ENCODE measurements around the gene SMPD4.
"Not testable (repeated sequence)": the region's sequence is repeated elsewhere in the genome, so short reads cannot be mapped to it uniquely, and the experiment has no call there.

SMPD4 gene

GRCh38 chr2:130139331-130140280 is 41.8 kb downstream of the SMPD4 start:
- not testable (repeated sequence) for DNase-seq (ENCODE audit: low read depth)

GRCh38 chr2:130138841-130139251 is 42.6 kb downstream of the SMPD4 start:
- not testable (repeated sequence) for DNase-seq (ENCODE audit: low read depth)

GRCh38 chr2:130138326-130138725 is 43.1 kb downstream of the SMPD4 start:
- DNase-seq (ENCODE audit: low read depth), result not testable (repeated sequence)

- not testable (repeated sequence) for DNase-seq (ENCODE audit: low read depth)
Measured at GRCh38 chr2:130137118-130137517, 44.3 kb downstream of the SMPD4 start.

- not testable (repeated sequence) for DNase-seq (ENCODE audit: low read depth)
Measured at GRCh38 chr2:130136546-130136945, 44.9 kb downstream of the SMPD4 start.

GRCh38 chr2:130135692-130136541 is 45.5 kb downstream of the SMPD4 start:
- no peak for DNase-seq (ENCODE audit: low read depth)

- DNase-seq (ENCODE audit: low read depth), result not testable (repeated sequence)
Measured at GRCh38 chr2:130129120-130129829, 52.1 kb downstream of the SMPD4 start, which contains the start of gene POTEF. Gene POTEF, minus strand, starts transcription at chr2:130129222. Its CDS starts 8,707 bp downstream, at chr2:130120515.

- not testable (repeated sequence) for DNase-seq (ENCODE audit: low read depth)
Measured at GRCh38 chr2:130128464-130128863, 52.9 kb downstream of the SMPD4 start.

GRCh38 chr2:130127726-130128125 is 53.7 kb downstream of the SMPD4 start:
- not testable (repeated sequence) for DNase-seq (ENCODE audit: low read depth)

GRCh38 chr2:130120924-130121323 is 60.5 kb downstream of the SMPD4 start:
- not testable (repeated sequence) for DNase-seq (ENCODE audit: low read depth)

GRCh38 chr2:130102597-130103363 is 78.6 kb downstream of the SMPD4 start:
- DNase-seq (ENCODE audit: low read depth), result not testable (repeated sequence)
